Panc1 (cell line): ENCODE measurements around the gene TSPAN2. TPM values are rescaled to one million over a fixed set of nuclear protein-coding genes. Genes with fewer than 3 reads are reported as not detected.

Experiments
- ATAC-seq: fragments of 200-7000 bp; cut with Tn5 transposase; 2 replicates; pipeline ENCODE4 v1.9.1; 2020; ENCODE audit warnings: mild to moderate bottlenecking, moderate library complexity
- BruUV-seq: library from RNA; stranded (reverse); fragments of 400-500 nt; replicated peaks from 2 replicates; lab custom pipeline; 2021; lab: Mats Ljungman, UMichigan
- CTCF ChIA-PET: fragments of 300-600 bp; sonication (Branson Sonifier 250); formaldehyde crosslinking; loops from one replicate; lab custom pipeline; 2022; ENCODE audit warnings: antibody characterized with exemption; lab: Charles Lee
- POLR2A ChIA-PET: fragments of 300-600 bp; sonication (Branson Sonifier 250); formaldehyde crosslinking; loops from one replicate; lab custom pipeline; 2022; ENCODE audit warnings: antibody characterized with exemption; lab: Charles Lee
- DNase-seq: peaks from one replicate; pipeline ENCODE4 v3.0.0-alpha.2; 2010; ENCODE audit warnings: low read depth, low spot score
- H3K27ac ChIP-seq: 2 replicates; pipeline ENCODE4 v1.5.1; 2011; ENCODE audit warnings: mild to moderate bottlenecking, low read length, inconsistent platforms
- H3K27me3 ChIP-seq: fragments of 200-500 bp; sonication (Bioruptor generic); 2 replicates; pipeline ENCODE4 v1.6.0; 2014; ENCODE audit warnings: low read length, inconsistent platforms; ENCODE audit not compliant: control insufficient read depth, insufficient read depth
- H3K36me3 ChIP-seq: fragments of 200-500 bp; sonication (Bioruptor generic); 2 replicates; pipeline ENCODE4 v1.5.1; 2014; ENCODE audit warnings: inconsistent platforms, mild to moderate bottlenecking, low read length, moderate library complexity; ENCODE audit not compliant: control insufficient read depth, insufficient read depth
- H3K4me1 ChIP-seq: 2 replicates; pipeline ENCODE4 v1.5.1; 2011; ENCODE audit warnings: inconsistent platforms, mild to moderate bottlenecking, low read length, moderate library complexity; ENCODE audit not compliant: control insufficient read depth, insufficient read depth
- H3K4me3 ChIP-seq, 2 experiments: 2 replicates each; pipeline ENCODE4 v1.5.1; 2011 to 2012; ENCODE audit warnings: low read depth in 2 of 2, low read length in 2 of 2, mild to moderate bottlenecking in 2 of 2, inconsistent platforms in 1 of 2, moderate library complexity in 1 of 2
- H3K9me3 ChIP-seq: fragments of 200-500 bp; sonication (Bioruptor generic); 2 replicates; pipeline ENCODE4 v1.5.1; 2014; ENCODE audit warnings: low read depth, mild to moderate bottlenecking, inconsistent platforms, low read length, moderate library complexity; ENCODE audit not compliant: control insufficient read depth, insufficient read depth
- POLR2AphosphoS5 ChIP-seq: IDR thresholded peaks from 2 replicates; pipeline ENCODE4 v1.6.1; 2012; ENCODE audit warnings: mild to moderate bottlenecking, low read depth, low read length, moderate library complexity
- SIN3A ChIP-seq: IDR thresholded peaks from 2 replicates; pipeline ENCODE4 v1.6.1; 2012; ENCODE audit warnings: low read depth, mild to moderate bottlenecking, low read length, moderate library complexity, borderline replicate concordance; ENCODE audit not compliant: insufficient read depth
- TCF7L2 ChIP-seq: IDR thresholded peaks from 2 replicates; pipeline ENCODE4 v1.6.1; 2011; ENCODE audit warnings: mild to moderate bottlenecking, low read depth, low read length, inconsistent platforms
- in situ Hi-C: cut with HindIII; loops from 2 replicates; pipeline ENCODE4 v1.10.0; 2016; ENCODE audit warnings: low sequenced_read_pairs, low pct_unique_long_range_greater_than_20kb
- intact Hi-C: fragments of 100-400 bp; cut with micrococcal nuclease; formaldehyde crosslinking; loops from one replicate; pipeline ENCODE4 v1.10.0; 2022; ENCODE audit not compliant: unreplicated experiment
- total RNA-seq: library from RNA; stranded (reverse); gene quantifications from one replicate; pipeline ENCODE4 v1.2.1, GENCODE V29; 2021; ENCODE audit not compliant: unreplicated experiment
- TF ChIP-seq, protein P1 (sequence below), 2 experiments: IDR thresholded peaks; 2 replicates each; pipeline ENCODE4 v1.6.1; 2011 to 2012; ENCODE audit warnings: low read depth in 2 of 2, control low read depth in 1 of 2, low read length in 1 of 2, mild to moderate bottlenecking in 1 of 2, moderate library complexity in 1 of 2; ENCODE audit not compliant: insufficient read depth in 1 of 2
- TF ChIP-seq, protein P2 (sequence below): fragments of 450-650 bp; IDR thresholded peaks from 2 replicates; pipeline ENCODE4 v1.5.1; 2017; ENCODE audit warnings: mild to moderate bottlenecking

TSPAN2 gene
- total RNA-seq, 1 experiment from 2014 or later, result not detected

DNA sequence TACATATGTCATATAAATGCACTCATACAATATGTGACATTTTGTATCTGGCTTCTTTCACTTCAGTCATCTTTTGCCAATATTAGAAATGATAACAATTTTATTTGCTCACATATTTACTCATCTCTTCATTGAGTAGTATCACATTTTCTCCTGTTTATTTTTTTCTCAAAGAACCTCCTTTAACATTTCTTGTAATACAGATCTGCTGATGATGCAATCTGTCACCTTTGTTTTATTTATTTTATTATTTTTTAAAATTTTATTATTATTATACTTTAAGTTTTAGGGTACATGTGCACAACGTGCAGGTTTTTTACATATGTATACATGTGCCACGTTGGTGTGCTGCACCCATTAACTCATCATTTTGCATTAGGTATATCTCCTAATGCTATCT, 75.5 kb downstream of the TSPAN2 start:
- no peak for TF ChIP-seq TCF7L2

GRCh38 chr1:115012434-115012833, 76.9 kb downstream of the TSPAN2 start:
- ChIA-PET CTCF (no interaction called here), POLR2A (no interaction called here)
- Histone ChIP-seq H3K4me1 (no peaks in the 10 kb centered on the region), H3K27me3 (no peaks in the 10 kb centered on the region), H3K9me3 (no peaks in the 10 kb centered on the region), H3K36me3 (no peaks in the 10 kb centered on the region), H3K27ac (no peak overlapping the region), H3K4me3 (no peak overlapping the region)
- ATAC-seq (no peak), DNase-seq (no peak)
- BruUV-seq, result no TSS peak
- TF ChIP-seq, protein P1, sequence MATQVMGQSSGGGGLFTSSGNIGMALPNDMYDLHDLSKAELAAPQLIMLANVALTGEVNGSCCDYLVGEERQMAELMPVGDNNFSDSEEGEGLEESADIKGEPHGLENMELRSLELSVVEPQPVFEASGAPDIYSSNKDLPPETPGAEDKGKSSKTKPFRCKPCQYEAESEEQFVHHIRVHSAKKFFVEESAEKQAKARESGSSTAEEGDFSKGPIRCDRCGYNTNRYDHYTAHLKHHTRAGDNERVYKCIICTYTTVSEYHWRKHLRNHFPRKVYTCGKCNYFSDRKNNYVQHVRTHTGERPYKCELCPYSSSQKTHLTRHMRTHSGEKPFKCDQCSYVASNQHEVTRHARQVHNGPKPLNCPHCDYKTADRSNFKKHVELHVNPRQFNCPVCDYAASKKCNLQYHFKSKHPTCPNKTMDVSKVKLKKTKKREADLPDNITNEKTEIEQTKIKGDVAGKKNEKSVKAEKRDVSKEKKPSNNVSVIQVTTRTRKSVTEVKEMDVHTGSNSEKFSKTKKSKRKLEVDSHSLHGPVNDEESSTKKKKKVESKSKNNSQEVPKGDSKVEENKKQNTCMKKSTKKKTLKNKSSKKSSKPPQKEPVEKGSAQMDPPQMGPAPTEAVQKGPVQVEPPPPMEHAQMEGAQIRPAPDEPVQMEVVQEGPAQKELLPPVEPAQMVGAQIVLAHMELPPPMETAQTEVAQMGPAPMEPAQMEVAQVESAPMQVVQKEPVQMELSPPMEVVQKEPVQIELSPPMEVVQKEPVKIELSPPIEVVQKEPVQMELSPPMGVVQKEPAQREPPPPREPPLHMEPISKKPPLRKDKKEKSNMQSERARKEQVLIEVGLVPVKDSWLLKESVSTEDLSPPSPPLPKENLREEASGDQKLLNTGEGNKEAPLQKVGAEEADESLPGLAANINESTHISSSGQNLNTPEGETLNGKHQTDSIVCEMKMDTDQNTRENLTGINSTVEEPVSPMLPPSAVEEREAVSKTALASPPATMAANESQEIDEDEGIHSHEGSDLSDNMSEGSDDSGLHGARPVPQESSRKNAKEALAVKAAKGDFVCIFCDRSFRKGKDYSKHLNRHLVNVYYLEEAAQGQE (IDR thresholded peaks at IDR 0.05; ENCODE audit: insufficient read depth in 1 of 2, low read depth in 2 of 2, low read length in 1 of 2), result no peak
- TF ChIP-seq, protein P2, sequence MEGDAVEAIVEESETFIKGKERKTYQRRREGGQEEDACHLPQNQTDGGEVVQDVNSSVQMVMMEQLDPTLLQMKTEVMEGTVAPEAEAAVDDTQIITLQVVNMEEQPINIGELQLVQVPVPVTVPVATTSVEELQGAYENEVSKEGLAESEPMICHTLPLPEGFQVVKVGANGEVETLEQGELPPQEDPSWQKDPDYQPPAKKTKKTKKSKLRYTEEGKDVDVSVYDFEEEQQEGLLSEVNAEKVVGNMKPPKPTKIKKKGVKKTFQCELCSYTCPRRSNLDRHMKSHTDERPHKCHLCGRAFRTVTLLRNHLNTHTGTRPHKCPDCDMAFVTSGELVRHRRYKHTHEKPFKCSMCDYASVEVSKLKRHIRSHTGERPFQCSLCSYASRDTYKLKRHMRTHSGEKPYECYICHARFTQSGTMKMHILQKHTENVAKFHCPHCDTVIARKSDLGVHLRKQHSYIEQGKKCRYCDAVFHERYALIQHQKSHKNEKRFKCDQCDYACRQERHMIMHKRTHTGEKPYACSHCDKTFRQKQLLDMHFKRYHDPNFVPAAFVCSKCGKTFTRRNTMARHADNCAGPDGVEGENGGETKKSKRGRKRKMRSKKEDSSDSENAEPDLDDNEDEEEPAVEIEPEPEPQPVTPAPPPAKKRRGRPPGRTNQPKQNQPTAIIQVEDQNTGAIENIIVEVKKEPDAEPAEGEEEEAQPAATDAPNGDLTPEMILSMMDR, result no peak
- TF ChIP-seq SIN3A, result no peak
- no peak for TF ChIP-seq TCF7L2
- no peak for TF ChIP-seq POLR2AphosphoS5
- intact Hi-C loops, result no loop called here
- in situ Hi-C loops, result no loop called here

More for the DNA sequence above, 75.5 kb downstream of the TSPAN2 start:
- BruUV-seq, result no TSS peak
- no peak for ATAC-seq
- ChIA-PET POLR2A (no interaction called here), CTCF (no interaction called here)
- no peaks in the 10 kb centered on the region for H3K27me3 ChIP-seq
- no peaks in the 10 kb centered on the region for H3K36me3 ChIP-seq
- H3K9me3 ChIP-seq, result no peaks in the 10 kb centered on the region
- in situ Hi-C loops (no loop called here), intact Hi-C loops (no loop called here)
- H3K4me1 ChIP-seq, result no peaks in the 10 kb centered on the region
- H3K27ac ChIP-seq, result no peak overlapping the region
- DNase-seq, result no peak
- H3K4me3 ChIP-seq, result no peak overlapping the region

DNA sequence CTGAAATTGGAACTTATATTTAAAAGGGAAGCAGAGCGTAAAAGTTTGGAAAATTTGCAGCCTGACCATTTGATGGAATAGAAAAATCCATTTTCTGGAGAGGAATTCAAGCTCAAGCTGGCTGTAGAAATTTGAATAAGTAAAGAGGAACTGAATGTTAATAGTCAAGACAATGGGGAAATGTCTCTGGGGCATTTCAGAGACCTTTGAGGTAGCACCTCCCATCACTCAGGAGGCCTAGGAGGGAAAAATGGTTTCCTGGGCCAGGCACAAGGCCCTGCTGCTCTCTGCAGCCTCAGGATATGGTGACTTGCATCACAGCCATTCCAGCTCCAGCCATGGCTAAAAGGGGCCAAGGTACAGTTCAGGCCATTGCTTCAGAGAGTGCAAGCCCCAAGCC, 77.3 kb downstream of the TSPAN2 start:
- in situ Hi-C loops, result no loop called here
- Histone ChIP-seq H3K4me1 (no peaks in the 10 kb centered on the region), H3K9me3 (no peaks in the 10 kb centered on the region), H3K27me3 (no peaks in the 10 kb centered on the region), H3K36me3 (no peaks in the 10 kb centered on the region), H3K4me3 (no peak overlapping the region), H3K27ac (no peak overlapping the region)
- POLR2A ChIA-PET, result no interaction called here
- no TSS peak for BruUV-seq
- CTCF ChIA-PET, result no interaction called here
- TF ChIP-seq TCF7L2 (no peak), POLR2AphosphoS5 (no peak), SIN3A (no peak)
- TF ChIP-seq, protein P1 (IDR thresholded peaks at IDR 0.05; ENCODE audit: insufficient read depth in 1 of 2, low read depth in 2 of 2, low read length in 1 of 2), result no peak
- TF ChIP-seq, protein P2, result no peak
- ATAC-seq (no peak), DNase-seq (no peak)
- intact Hi-C loops, result no loop called here
